Measurements from ENCODE around the gene CDH13. TPM values are rescaled to one million over a fixed set of nuclear protein-coding genes. Genes with fewer than 3 reads are reported as not detected.

The CDH13 gene
- total and polyA plus RNA-seq, 2 experiments from 2014 or later = 1.2 to 1.5 TPM

DNA sequence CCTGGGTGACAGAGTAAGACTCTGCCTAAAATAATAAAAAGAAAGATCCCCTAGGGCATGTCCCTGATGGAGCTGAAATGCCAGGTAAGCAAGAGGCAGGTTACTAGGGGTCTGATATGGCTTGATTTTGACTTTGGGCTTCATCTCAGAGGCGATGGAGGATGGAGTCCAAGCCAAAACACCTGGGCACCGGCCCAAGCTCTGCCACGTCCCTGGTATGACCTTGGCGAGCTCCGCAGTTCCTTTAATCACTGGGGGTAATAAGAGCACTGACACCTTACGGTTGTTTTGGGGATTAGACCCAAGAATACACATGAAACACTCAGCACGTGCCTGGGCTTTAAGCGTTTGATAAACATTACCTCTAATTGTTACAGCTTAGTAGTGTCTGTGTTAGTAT lies 830.2 kb downstream of the CDH13 start:
- H3K36me3 ChIP-seq (replicated peaks; ENCODE audit: insufficient read depth, low read depth) = no peaks in the 10 kb centered on the region
- no peaks in the 10 kb centered on the region for H3K79me2 ChIP-seq
- H4K20me1 ChIP-seq (ENCODE audit: insufficient read depth, poor library complexity, severe bottlenecking) = no peaks in the 10 kb centered on the region
- no peaks in the 10 kb centered on the region for H3K9me3 ChIP-seq (ENCODE audit: low read depth)
- no peak overlapping the region for H3K4me2 ChIP-seq
- H2AFZ ChIP-seq = no peak overlapping the region
- H3K4me3 ChIP-seq = no peak overlapping the region
- H3K9me2 ChIP-seq (replicated peaks; ENCODE audit: insufficient read depth) = no peaks in the 10 kb centered on the region
- peaks cover 4% of the 10 kb centered on the region for H3K27me3 ChIP-seq
- TF ChIP-seq EZH2 (IDR thresholded peaks at IDR 0.05; ENCODE audit: borderline replicate concordance) (no peak), EZH2phosphoT487 (IDR thresholded peaks at IDR 0.05; ENCODE audit: low read depth, severe bottlenecking, unreplicated experiment) (no peak)
- TF ChIP-seq, protein P1, sequence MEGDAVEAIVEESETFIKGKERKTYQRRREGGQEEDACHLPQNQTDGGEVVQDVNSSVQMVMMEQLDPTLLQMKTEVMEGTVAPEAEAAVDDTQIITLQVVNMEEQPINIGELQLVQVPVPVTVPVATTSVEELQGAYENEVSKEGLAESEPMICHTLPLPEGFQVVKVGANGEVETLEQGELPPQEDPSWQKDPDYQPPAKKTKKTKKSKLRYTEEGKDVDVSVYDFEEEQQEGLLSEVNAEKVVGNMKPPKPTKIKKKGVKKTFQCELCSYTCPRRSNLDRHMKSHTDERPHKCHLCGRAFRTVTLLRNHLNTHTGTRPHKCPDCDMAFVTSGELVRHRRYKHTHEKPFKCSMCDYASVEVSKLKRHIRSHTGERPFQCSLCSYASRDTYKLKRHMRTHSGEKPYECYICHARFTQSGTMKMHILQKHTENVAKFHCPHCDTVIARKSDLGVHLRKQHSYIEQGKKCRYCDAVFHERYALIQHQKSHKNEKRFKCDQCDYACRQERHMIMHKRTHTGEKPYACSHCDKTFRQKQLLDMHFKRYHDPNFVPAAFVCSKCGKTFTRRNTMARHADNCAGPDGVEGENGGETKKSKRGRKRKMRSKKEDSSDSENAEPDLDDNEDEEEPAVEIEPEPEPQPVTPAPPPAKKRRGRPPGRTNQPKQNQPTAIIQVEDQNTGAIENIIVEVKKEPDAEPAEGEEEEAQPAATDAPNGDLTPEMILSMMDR (IDR thresholded peaks at IDR 0.05; ENCODE audit: poor library complexity) = no peak
- H3K27ac ChIP-seq = no peak overlapping the region
- no peaks in the 10 kb centered on the region for H3K4me1 ChIP-seq (ENCODE audit: insufficient read depth)
- WGBS (ENCODE audit: low lambda C conversion rate, missing lambda C conversion rate) = 83% methylated on average over 8 of the region's 8 CpGs
- no peak for DNase-seq (ENCODE audit: low spot score)

- H3K79me2 ChIP-seq = no peaks in the 10 kb centered on the region
- no peaks in the 10 kb centered on the region for H3K36me3 ChIP-seq (replicated peaks; ENCODE audit: insufficient read depth, low read depth)
- no peaks in the 10 kb centered on the region for H3K4me1 ChIP-seq (ENCODE audit: insufficient read depth)
- no peak overlapping the region for H3K4me2 ChIP-seq
- H3K27me3 ChIP-seq = no peaks in the 10 kb centered on the region
- H2AFZ ChIP-seq = no peak overlapping the region
- no peak for TF ChIP-seq EZH2phosphoT487 (IDR thresholded peaks at IDR 0.05; ENCODE audit: low read depth, severe bottlenecking, unreplicated experiment)
- TF ChIP-seq, protein P1 (IDR thresholded peaks at IDR 0.05; ENCODE audit: poor library complexity) = no peak
- no peak for TF ChIP-seq EZH2 (IDR thresholded peaks at IDR 0.05; ENCODE audit: borderline replicate concordance)
- H3K9me2 ChIP-seq (replicated peaks; ENCODE audit: insufficient read depth) = no peaks in the 10 kb centered on the region
- no peak overlapping the region for H3K4me3 ChIP-seq
- no peaks in the 10 kb centered on the region for H3K9me3 ChIP-seq (ENCODE audit: low read depth)
- DNase-seq (ENCODE audit: low spot score) = no peak
- no peaks in the 10 kb centered on the region for H4K20me1 ChIP-seq (ENCODE audit: insufficient read depth, poor library complexity, severe bottlenecking)
- H3K27ac ChIP-seq = no peak overlapping the region
- 87% methylated on average over 4 of the region's 4 CpGs for WGBS (ENCODE audit: low lambda C conversion rate, missing lambda C conversion rate)
Observed at GRCh38 chr16:83458612-83459011, 831.8 kb downstream of the CDH13 start.

DNA sequence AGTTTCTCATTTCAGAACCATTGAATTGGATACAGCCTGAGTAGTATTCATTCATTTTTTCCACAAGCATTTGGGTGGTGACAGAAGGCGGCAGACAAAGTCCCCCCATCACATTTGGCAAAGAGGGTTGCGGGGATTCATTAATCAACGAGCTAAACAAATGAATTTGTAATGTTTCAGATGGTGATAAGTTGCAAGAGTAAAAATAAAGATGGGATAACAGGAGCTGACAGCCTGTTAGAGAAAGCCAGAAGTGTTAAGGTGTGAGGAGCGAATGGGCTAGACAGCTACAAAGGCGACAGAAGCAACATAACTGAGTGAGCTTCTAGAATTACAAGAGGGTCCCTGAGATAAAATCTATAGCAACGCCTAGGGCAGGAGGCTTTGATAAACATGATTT lies 838.2 kb downstream of the CDH13 start:
- DNase-seq (ENCODE audit: low spot score) = no peak
- WGBS (ENCODE audit: low lambda C conversion rate, missing lambda C conversion rate) = 65% methylated on average over 6 of the region's 6 CpGs
- Histone ChIP-seq H2AFZ (no peak overlapping the region), H3K4me3 (no peak overlapping the region), H3K9me2 (replicated peaks; ENCODE audit: insufficient read depth) (no peaks in the 10 kb centered on the region), H3K27me3 (peaks cover 2% of the 10 kb centered on the region), H3K4me2 (no peak overlapping the region), H3K36me3 (replicated peaks; ENCODE audit: insufficient read depth, low read depth) (no peaks in the 10 kb centered on the region), H3K27ac (no peak overlapping the region), H3K9me3 (ENCODE audit: low read depth) (no peaks in the 10 kb centered on the region), H3K4me1 (ENCODE audit: insufficient read depth) (no peaks in the 10 kb centered on the region), H4K20me1 (ENCODE audit: insufficient read depth, poor library complexity, severe bottlenecking) (no peaks in the 10 kb centered on the region), H3K79me2 (no peaks in the 10 kb centered on the region)
- TF ChIP-seq EZH2phosphoT487 (IDR thresholded peaks at IDR 0.05; ENCODE audit: low read depth, severe bottlenecking, unreplicated experiment) (no peak), EZH2 (IDR thresholded peaks at IDR 0.05; ENCODE audit: borderline replicate concordance) (no peak)
- TF ChIP-seq, protein P1 (IDR thresholded peaks at IDR 0.05; ENCODE audit: poor library complexity) = no peak

DNA sequence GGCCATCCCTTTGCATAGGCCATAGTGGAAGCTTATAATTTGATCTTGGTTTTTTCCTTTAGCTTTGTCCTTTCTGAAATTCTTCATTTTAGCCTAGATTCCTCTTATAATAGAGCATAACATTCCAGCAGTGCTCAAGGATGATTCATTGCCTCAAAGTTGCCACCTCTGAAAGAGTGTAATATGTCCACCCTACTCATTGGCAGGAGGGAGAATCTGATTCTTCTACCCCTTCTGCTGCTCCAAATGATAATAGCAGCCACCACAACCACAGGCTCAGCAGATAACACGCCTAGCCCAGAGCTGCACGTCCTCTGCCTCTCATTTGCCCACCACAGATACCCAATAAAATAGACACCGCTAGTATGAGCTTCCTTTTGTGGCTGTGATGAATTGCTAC lies 843.6 kb downstream of the CDH13 start:
- no peak overlapping the region for H3K4me2 ChIP-seq
- no peaks in the 10 kb centered on the region for H4K20me1 ChIP-seq (ENCODE audit: insufficient read depth, poor library complexity, severe bottlenecking)

More for the DNA sequence above, 843.6 kb downstream of the CDH13 start:
- no peaks in the 10 kb centered on the region for H3K9me3 ChIP-seq (ENCODE audit: low read depth)
- no peaks in the 10 kb centered on the region for H3K9me2 ChIP-seq (replicated peaks; ENCODE audit: insufficient read depth)
- H3K4me1 ChIP-seq (ENCODE audit: insufficient read depth) = no peaks in the 10 kb centered on the region
- H3K79me2 ChIP-seq = no peaks in the 10 kb centered on the region
- H3K27me3 ChIP-seq = peaks cover 2% of the 10 kb centered on the region
- no peaks in the 10 kb centered on the region for H3K36me3 ChIP-seq (replicated peaks; ENCODE audit: insufficient read depth, low read depth)
- no peak overlapping the region for H3K4me3 ChIP-seq
- no peak for DNase-seq (ENCODE audit: low spot score)
- H2AFZ ChIP-seq = no peak overlapping the region
- WGBS (ENCODE audit: low lambda C conversion rate, missing lambda C conversion rate) = 79% methylated on average over 3 of the region's 3 CpGs
- no peak overlapping the region for H3K27ac ChIP-seq
- TF ChIP-seq, protein P1 (IDR thresholded peaks at IDR 0.05; ENCODE audit: poor library complexity) = no peak
- no peak for TF ChIP-seq EZH2phosphoT487 (IDR thresholded peaks at IDR 0.05; ENCODE audit: low read depth, severe bottlenecking, unreplicated experiment)
- no peak for TF ChIP-seq EZH2 (IDR thresholded peaks at IDR 0.05; ENCODE audit: borderline replicate concordance)

Data from hepatocyte (in vitro differentiated cells).